ENCODE measurements around the gene SLC35F3. TPM values are rescaled to one million over a fixed set of nuclear protein-coding genes. Genes with fewer than 3 reads are reported as not detected.

SLC35F3 gene
- 3.6 to 5.7 TPM (median 5.2 TPM) in 5 replicates for total RNA-seq (2022; extraction: Qiagen RNA extraction; ENCODE audit: low read depth)

DNA sequence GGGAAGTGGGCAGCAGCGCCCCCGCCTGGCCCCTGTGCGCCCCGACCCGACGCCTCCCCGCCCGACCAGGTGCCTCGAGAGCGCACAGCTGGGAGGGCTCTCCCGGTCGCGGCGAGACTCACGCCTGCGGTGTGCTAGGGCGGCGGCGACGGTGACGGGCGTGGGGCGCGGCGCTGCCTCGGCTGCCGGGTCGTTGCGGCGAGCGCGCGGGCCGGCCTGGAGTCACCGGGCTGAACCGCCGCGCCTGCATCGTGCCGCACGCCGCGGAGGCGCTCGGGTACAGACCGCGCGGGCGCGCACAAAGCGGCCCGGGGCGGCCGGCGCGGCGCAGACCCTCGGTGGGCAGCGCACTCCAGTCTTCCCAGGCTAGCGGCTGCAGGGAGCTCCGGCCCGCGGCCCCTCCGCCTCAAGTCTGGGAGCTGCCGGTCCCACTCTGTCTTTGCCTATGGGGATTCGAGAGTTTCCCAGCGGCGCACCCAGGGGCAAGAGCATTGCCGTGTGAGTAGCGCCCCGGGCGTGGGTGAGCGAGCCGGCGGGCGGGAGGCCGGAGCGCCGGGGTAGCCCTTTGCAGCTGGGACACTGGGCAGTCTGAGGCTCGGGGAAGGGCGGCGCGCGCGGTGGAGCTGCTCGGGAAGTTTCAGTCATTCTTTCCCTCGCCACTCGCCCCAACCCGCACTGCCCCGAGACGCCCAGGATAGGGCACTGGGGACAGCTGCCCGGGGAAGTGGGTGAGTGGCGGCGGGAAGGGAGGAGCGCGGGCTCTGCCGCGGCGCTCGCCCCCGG lies at the start of gene SLC35F3:
TSS of gene SLC35F3 (plus strand) at position 44 of the 783 bp plus-strand sequence.

DNA sequence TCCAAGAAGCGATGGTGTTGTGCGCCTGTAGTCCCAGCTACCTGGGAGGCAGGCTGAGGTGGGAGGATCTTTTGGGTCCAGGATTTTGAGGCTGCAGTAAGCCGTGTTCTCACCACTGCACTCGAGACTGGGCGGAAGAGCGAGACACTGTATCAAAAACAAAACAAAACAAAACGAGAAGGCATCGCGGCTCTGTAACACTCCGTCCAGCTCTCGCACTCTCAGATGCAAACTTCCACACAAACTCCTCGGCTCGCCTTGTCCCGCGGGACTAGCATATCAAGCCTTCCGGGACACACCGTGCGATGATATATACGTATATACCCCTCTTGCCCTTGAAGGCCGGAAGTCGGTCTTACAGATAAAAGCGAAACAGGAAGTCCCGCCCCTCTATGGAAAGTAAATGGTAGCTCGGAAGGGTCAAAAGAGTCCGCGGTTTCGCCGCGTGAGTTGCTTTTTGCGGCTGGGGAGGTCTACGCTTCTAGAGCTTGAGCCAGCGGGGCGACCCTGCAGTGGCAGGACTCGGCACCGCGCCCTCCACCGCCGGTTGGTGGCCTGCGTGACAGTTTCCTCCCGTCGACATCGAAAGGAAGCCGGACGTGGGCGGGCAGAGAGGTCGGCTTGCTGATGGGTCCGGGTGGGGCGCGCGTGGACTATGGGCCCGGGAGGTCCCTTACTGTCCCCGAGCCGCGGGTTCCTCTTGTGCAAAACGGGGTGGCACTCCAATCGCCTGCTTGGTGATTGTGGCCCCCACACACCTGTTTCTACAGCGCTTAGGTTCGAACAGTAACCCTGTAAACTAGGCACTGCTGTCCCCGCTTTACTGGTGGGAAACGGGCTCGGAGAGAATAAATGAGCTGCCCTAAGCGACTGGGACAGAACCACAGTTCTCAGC lies 468.8 kb downstream of the SLC35F3 start, which contains the start of gene COA6:
TSS of gene COA6 (plus strand) at position 393 of the 895 bp plus-strand sequence. CDS start at position 404, 11 bp downstream.

